Measurements from ENCODE around the gene NUCB1.

The NUCB1 gene

DNA sequence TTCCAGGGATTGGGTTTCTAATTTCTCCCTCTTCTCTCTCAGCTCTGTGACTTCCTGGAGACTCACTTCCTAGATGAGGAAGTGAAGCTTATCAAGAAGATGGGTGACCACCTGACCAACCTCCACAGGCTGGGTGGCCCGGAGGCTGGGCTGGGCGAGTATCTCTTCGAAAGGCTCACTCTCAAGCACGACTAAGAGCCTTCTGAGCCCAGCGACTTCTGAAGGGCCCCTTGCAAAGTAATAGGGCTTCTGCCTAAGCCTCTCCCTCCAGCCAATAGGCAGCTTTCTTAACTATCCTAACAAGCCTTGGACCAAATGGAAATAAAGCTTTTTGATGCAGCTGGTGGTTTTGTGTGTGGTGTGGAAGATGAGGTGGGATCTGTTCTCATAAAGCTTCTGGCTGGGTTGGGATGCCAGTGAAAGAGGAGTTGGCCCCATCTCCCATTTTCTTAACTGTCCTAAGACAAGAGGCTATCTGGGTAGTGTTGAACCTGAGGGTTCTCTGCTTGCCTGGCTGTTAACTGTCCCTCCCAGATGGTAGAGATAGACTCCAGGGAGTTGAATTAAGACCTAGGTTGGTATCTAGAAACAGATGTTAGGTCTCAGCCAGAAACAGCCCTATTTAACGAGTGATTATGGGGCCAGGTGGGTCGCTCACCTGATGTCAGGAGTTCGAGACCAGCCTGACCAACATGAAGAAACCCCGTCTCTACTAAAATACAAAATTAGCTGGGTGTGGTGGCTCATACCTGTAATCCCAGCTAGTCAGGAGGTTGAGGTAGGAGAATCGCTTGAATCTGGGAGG lies 66.6 kb downstream of the NUCB1 start:
- peak overlapping the region; percentile 83 for H3K27ac ChIP-seq
- no peak for TF ChIP-seq ZFX (IDR thresholded peaks at IDR 0.05; ENCODE audit: borderline replicate concordance)
- TF ChIP-seq, protein P1, sequence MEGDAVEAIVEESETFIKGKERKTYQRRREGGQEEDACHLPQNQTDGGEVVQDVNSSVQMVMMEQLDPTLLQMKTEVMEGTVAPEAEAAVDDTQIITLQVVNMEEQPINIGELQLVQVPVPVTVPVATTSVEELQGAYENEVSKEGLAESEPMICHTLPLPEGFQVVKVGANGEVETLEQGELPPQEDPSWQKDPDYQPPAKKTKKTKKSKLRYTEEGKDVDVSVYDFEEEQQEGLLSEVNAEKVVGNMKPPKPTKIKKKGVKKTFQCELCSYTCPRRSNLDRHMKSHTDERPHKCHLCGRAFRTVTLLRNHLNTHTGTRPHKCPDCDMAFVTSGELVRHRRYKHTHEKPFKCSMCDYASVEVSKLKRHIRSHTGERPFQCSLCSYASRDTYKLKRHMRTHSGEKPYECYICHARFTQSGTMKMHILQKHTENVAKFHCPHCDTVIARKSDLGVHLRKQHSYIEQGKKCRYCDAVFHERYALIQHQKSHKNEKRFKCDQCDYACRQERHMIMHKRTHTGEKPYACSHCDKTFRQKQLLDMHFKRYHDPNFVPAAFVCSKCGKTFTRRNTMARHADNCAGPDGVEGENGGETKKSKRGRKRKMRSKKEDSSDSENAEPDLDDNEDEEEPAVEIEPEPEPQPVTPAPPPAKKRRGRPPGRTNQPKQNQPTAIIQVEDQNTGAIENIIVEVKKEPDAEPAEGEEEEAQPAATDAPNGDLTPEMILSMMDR (IDR thresholded peaks at IDR 0.05), result no peak

DNA sequence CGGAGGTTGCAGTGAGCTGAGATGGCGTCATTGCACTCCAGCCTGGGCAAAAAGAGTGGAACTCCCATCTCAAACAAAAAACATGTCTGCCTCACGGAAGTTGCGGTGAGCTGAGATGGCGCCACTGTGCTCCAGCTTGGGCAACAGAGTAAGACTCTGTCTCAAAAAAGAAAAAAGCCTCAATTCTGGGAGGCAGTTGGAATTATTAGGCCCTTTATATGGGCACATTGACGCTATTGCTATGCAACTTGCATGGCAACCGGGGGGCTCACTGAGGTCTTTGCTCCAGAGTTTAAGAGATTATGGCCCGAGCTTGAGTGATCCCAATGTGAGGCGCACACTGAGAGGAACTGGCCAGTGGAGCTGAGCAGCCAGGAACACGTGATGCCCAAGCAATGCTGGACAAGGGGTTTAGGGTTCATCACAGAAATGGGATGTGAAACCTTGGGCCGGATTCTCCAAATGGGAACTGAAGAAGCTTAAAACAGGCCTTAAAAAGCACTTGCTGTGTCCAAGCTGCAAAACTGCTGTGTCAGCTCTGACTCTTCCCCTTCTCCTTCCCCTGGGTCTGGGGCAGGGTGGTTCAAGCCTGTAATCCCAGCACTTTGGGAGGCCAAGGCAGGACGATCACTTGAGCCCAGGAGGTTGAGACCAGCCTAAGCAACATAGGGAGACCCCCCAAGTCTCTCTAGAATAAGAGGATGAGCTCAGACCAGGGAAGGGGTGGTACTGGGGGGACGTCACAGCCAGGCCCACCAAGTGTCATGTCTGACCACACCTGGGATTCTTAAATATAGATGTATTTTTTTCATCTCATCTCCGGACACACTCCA lies 67.5 kb downstream of the NUCB1 start:
- TF ChIP-seq, protein P1 (IDR thresholded peaks at IDR 0.05), result no peak
- TF ChIP-seq ZFX (IDR thresholded peaks at IDR 0.05; ENCODE audit: borderline replicate concordance), result no peak
- H3K27ac ChIP-seq, result peak overlapping the region; percentile 83

DNA sequence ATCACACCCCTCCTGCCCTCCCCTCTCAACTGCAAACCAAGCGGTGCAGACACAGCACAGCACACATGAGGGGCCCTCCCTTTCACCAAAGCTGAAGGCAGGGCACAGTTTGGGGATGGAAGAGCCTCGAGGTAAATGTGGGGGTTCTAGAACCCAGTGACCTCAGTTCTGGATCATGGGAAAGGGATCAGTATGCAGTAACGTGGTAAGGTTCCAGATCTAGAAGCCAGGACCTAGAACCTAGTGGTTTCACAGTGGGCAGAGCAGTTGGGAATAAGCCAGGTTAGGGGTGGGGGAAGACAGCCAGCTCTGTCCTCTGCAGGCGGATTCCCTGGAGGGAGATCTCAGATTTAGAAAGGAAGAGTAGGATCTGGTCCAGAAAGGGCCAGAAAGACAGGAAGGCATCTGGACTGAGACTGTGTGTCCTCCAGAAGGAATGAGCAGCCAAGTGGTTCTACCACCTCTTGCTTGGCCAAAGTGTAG lies 68.1 kb downstream of the NUCB1 start:
- H3K27ac ChIP-seq, result peak overlapping the region; percentile 83
- no peak for TF ChIP-seq ZFX (IDR thresholded peaks at IDR 0.05; ENCODE audit: borderline replicate concordance)
- TF ChIP-seq, protein P1 (IDR thresholded peaks at IDR 0.05), result no peak

- peak overlapping the region; percentile 83; the same call in 1 of the 2 replicates for H3K27ac ChIP-seq
- no peak for TF ChIP-seq ZFX (IDR thresholded peaks at IDR 0.05; ENCODE audit: borderline replicate concordance)
- TF ChIP-seq, protein P1 (IDR thresholded peaks at IDR 0.05), result no peak
Observed at GRCh38 chr19:48968813-48969218, 68.7 kb downstream of the NUCB1 start.

DNA sequence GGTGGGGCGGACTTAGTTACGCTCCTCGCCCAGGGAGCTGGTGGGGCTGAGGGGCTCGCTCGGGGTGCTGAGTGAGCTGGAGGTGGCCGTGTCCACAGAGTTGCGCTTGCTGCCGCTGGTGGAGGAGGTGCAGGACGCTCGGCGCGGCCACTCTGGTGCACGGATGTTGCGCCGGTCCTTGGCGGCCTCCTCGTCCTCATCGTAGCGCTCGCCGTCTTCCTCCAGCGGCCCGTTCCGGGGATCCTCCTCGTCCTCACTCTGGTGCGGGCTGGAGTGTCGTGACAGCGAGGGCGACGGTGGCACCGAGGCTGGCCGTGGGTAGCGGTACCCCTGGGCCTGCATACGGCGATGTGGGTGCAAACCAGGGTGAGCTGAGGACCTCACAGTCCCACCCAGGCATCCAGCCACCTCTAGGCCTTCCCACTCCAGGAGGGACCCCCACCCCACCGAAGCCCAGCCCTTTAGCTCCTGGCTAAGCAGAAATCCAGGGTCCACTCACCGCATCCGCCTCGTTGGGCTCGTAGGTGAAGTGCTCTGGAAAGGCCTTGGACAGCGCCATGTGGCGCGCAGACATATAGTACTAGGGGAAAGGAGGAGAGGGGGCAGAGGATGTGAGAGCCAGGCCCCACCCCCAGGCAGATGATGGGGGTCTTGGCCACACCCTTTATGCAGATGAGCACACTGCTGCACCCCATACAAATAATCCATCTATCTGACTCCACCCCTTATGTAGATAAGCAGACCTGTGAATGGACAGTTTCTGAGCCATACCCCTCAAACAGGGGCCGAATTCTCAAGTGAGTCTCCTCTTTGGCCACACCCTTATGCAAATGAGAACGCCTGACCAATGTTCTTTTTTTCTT lies 69.4 kb downstream of the NUCB1 start:
- TF ChIP-seq, protein P1 (IDR thresholded peaks at IDR 0.05), result no peak
- TF ChIP-seq ZFX (IDR thresholded peaks at IDR 0.05; ENCODE audit: borderline replicate concordance), result no peak
- H3K27ac ChIP-seq, result peak overlapping the region; percentile 55

GRCh38 chr19:48970139-48970766 lies 70.1 kb downstream of the NUCB1 start:
- H3K27ac ChIP-seq, result peak overlapping the region; percentile 55
- TF ChIP-seq, protein P1 (IDR thresholded peaks at IDR 0.05), result no peak
- no peak for TF ChIP-seq ZFX (IDR thresholded peaks at IDR 0.05; ENCODE audit: borderline replicate concordance)
